LoVo (cell line): Measurements from ENCODE around the gene RHOH.
A peak's percentile ranks its signal among the peaks of the same experiment; 100 is the strongest.

Source experiments
- DNase-seq: peaks from one replicate; pipeline ENCODE4 v3.0.0-alpha.2; 2016; ENCODE audit warnings: low spot score

Gene RHOH

DNA sequence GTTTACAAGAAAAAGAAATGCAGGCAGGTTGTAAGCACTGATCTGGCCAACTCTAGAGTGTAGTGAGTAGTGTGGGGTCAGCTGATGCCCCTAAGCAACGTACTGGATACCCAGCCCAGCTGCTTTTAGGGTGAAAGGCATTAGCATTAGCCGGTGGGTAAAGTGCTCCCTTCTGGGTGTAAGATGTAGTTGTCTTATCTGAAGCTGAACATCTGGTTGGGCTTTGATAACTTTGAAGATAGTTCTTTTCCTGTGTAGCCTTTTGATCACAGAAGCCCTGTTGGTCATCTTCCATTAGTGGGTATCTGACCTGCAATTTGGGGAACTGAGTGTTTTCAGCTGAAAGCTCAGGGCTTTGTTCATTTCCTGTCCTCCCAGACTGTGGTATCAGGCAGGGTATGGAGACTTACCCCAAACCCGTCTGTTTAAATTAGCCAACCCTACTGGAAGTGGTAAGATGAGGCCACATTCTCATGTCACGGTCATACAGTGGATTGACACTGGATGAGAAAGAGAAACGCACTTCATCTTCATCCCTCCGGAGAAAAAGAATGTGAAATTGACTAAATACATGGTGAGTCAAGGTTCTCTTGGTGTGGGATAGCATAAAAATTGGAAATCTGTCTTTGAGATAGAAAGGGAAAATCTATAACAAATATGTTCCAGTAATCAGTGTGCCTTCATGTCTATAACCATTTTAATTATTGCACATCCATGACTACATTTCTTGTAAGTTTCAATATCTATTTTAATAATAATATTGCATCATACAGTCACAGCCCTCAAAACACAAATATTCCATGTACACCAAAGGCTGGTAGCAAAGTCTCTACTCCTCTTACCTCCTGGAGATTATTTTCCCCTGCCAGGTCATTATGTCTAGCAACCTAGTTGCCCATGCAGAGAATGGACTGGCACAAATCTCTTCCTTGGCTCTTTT, 8.7 kb downstream of the RHOH start:
- no peak for DNase-seq

DNA sequence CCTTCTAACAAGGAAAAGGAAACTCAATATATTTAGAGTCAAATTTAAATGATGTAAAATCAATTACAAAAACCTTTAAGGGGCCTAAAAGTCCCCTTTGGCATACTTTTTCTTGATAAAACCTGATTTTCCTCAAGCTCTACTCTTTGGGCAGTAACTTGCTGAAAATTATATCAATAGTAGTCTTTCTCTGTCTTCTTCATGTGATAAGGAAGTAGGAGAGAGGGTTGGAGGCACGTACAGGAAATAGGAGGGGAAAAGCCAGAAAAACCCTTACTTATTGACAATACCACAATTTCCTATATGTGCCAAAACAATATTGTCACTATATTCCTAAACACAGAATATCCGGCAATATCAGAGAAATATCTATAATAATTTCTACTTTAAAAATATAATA, 9.6 kb downstream of the RHOH start:
- DNase-seq: no peak

DNA sequence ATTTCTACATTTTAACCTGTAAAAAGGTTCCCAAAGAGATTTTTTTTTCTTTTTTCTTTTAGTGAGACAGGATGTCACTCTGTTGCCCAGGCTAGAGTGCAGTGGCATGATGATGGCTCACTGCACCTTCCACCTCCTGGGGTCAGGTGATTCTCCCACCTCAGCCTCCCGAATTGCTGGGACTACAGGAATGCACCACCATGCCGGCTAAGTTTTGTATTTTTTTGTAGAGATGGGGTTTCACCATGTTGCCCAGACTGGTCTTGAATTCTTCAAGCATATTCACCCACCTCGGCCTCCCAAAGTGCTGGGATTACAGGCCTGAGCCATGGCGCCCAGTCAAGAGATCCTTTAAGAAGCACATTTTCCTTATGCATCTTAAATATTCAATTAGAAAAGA, 12.6 kb downstream of the RHOH start:
- no peak for DNase-seq

DNA sequence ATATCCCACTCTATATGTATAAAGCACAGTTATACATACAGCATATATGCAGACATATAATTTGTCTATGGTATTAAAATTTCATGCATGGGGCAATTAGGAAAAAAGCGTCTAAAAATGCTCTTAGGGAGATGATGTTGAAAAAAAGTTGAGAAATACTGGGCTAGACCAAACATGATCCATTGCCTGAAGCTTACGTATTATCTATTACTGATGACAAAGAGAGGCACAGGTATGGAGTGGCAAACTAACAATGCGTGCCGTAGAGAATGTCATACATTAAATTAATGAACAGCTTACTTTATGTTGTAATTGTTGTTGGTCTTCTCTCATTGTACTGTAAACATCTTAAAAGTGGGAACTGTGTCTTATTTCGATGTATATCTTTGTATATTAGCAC, 13.9 kb downstream of the RHOH start:
- DNase-seq: no peak

DNA sequence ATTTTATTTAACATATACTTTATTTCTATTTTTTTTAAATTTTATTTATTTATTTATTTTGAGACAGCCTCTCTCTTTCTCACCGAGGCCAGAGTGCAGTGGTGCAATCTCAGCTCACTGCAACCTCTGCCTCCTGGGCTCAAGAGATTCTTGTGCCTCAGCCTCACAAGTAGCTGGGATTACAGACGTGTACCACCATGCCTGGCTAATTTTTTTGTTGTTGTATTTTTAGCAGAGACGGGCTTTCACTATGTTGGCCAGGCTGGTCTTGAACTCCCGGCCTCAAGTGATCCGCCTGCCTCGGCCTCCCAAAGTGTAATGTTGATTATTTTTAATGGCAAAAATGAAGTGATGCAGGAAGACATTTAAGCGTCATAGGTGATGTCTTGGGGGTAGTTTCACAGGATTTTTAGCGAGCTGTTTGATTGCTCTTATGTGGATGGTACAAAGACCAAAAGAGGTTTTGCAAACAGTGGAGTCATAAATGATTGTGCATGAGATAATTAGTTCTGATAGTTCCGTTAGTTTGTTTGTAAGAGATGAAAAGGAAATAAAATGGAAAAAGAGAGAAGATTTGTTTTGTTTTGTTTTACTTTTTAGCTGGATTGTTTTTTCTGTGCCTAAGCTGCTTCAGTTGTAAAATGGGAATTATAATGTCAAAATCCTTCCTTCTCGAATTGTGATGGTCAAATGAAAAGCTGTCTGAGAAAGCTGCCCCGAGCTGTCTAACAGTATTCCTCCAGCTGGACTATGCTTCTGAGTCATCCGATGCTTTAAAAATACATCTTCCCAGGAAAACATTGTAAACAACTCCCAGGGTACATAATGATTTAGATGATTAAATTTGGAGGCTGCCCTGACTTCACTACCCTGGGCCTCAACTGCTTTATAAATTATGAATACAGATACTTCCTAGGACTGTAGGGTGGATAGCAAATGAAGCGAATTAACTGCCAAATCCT, 14.7 kb downstream of the RHOH start:
- DNase-seq: no peak

DNA sequence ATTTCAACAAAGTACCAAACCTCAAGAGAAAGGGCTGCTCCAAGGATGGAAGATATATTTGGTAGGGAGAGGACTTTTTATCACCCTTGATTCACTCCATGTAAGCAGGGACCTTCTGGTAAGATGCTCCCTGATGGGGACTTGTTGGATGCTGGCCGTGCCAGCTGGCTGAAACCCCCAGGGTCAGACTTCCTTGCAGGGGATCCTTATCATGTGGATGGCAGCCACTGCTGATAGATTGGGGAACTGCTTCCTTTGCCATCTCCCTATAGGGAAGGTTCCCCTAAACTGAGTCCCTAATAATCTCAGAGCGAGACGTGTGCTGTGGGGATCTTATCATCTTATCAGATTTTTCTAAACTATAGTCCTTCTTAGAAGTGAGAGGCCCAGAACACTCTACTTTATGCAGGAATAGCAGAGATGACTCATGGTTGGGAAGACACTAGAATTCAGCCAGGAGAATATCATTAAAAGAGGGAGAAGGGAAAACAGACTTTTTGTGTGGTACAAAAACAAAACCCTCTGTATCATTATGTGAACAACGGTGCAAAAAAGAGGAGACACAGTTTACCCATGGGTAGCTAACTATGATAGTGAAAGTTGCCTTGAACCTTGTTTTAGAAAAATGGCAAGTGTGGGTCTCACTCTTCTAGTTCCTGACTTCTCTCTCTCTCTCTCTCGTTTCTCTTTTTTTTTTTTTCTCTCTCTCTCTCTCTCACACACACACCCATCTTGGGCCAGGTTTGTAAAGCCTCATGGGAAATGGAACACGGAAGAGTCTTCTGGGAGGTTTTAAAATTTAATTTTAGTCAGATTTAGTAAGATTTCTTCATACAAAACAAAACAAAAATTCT, 16.1 kb downstream of the RHOH start:
- no peak for DNase-seq

DNA sequence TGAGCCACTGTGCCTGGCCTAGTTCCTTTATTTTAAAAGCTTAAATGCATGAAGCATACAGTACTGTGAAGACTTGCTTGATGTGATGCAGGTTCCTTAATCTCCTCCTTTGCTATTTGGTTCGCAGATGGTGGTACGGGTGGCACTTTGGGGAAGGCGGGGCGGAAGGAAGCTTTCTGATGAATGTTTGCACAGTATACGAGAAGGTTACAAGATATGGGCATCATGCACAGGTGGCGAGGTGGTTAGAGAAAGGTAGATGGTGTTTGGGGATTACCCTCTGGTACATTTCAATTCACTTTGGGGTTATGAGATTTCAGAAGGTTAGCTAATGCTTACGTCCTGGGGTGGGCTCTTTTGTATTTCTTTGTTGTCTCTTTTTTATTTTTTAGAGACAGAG, 17.2 kb downstream of the RHOH start:
- DNase-seq: no peak

DNA sequence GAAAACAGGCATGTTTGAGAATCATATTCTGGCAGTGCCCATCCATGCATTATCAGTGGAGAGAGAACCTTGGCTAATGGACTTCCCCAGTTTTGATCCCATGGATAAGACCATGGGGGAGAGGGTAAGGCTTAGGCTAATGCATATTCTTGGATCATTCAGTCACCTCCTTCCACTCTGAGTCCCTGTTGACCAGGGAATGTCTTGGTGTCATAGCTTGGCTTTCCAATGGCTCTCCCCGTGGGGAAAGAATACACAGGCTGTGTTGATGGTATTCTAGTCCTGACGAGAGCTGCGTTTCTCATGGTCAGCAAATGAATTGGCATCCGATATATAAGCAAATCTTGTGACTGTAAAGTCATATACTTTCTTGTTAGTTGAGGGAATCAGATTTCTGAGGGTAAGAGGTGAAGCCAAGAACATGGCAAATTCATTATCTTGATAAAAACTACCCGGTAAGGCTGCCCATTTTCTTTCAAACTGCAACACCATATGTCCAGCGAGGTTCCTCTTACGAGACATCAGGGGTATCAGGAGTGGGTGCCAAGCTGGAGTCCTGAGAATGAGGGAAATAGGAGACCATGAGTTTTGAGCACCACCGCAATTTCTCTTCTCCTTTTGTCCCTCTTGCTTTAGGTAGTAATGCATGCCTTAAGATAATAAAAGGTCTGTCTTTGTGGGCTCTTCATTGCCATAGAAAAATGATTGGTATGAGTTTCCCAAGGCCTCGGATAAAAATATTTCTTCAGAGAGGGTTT, 18.0 kb downstream of the RHOH start:
- DNase-seq: peak; percentile 8

DNA sequence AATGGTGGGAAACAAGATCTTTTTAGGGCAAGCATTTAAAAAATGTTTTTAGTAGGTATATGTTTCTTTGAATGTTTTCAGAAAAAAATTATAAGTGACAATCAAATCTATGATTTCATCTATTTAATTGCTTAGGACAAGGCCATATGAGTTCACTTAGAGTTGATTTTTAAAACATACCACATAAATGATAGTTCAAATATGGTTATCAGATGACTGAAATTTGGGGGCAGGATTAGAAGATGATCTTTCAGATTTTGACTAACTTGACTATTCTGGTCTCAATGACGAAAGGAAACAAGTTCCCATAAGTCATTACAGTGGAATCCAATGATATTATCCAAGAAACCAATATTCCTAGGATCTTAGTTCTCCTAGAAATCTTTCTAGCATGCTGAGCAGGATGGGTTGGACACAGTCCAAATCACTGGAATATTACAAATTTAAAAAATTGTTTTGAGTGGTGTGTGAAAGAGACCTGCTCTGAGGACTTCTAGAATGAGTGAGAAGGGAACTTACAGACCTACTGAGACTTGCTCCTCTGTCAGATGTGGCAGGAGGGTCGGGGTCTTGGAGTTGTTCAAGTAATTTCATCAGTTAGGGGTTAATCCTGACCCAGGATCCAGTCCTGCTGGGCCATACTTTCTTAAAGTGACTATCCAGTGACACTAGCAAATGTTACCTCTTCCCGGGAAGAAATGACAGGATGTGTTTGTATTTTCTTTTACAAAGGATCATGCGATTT, 20.0 kb downstream of the RHOH start:
- DNase-seq: no peak

DNA sequence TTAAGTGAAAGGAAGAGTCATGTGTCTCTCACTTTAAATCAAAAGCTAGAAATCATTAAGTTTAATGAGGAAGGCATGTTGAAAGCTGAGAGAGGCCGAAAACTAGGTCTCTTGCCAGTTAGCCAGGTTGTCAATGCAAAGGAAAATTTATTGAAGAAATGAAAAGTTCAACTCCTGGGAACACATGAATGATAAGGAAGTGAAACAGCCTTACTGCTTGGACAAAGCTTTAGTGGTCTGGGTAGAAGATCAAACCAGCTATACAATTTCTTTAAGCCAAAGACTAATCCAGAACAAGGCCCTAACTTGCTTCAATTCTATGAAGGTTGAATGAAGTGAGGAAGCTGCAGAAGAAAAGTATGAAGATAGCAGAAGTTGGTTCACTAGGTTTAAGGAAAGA, 24.9 kb downstream of the RHOH start:
- DNase-seq: no peak

DNA sequence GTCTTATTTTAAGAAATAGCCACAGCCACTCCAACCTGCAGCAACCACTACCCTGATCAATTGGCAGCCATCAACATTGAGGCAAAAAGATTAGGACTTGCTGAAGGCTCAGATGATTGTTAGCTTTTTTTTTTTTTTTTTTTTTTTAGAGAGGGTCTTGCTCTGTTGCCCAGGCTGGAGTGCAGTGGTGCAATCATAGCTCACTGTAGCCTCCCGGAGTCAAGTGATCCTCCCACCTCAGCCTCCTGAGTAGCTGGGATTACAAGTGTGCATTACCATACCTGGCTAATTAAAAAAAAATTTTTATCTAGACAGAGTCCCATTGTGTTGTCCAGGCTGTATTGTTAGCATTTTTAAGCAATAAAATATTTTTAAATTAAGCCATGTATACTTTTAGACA, 26.5 kb downstream of the RHOH start:
- DNase-seq: no peak

DNA sequence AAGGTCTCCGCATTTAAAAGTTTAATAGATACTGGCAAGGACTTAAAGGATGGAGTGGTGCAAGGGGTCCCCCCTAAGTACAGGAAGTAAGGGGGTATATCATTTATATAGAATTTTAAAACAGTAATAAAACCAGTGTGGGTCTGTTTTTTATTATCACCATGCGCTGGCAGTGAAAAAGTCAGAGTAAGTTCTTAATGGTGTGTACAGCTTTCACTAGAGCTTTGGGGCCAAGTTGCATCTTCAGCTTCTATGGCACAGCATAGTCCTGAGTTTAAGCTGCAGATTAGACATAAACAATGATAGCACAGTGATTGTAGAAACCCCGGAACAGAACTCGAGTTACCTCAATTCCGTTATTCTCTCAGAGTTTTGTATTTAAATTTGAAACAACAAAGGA, 27.6 kb downstream of the RHOH start:
- DNase-seq: no peak

DNA sequence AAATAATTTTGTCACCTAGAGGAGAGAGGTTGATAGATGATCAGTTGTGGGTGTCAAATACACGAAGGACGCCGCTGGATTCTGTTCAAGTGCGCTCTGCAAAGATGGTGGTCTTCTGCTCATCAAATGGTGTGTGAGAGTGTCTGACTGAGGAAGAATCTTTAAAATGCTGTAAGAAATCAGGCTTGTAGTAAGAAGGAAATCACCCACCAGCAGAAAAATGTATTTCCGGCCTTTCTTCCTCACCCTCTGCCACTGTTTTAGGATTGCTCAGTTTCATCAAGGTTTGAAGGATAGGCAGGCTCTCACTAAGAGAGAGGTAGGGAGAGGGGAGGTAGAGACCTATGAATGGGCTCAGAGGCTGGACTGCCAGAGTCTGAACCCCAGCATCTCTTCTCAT, 28.7 kb downstream of the RHOH start:
- no peak for DNase-seq

DNA sequence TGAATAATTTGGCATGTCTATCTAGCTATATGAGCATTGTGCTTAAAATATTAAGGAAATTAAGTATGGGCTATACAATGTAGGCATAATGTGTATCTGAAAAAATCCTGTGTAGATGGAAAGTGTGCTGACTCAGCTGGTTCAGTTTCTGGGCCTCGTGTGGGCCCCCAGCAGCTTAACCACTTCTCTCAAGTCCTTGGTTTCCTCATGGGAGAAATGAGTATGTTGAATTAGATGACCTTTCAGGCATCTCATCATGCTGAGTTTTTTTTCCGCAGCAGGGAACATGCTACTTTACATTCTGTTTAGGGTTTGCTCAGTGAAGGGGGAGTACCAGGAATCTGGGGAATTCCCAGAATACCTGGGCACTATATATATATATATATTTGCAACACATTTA, 30.5 kb downstream of the RHOH start:
- no peak for DNase-seq

DNA sequence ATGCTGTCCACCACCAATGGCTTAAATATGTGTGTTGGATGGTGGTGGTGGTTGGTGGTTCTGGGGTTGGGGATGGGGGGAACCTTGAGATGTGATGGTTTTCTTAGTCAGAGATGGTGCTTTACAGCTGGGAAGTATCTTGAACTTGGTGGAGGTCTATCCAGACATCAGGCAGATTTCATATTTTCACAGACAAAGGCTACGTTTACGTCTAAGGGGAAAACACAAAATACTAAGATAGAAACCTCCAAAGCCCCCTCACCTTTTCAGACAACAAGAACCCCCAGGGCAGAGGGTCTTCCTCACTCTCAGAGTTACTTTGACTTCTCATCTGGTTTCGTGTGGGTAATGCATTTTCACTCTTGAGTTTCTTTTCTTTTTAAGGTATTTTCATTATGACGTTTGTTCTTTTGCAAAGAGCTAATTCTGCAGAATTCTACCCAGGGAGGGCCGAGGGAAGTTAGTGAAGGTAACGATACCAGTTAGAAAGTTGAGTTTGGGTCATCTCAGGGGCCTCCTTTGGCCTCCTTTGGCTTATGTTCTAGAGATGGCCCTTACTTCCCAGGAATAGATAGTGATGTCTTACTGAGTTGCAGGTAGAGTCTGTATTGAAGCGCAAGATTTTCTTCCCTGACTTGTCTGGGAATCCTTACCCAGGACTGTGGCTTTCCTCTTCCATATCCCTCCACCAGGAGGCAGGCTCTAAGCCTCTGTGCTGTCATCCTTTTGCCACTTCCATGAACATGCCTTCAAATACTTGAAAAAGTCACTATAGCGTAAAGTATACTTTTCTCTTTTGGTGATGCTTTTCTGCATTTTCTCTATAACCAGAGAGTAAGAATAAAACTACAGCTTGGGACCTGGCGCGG, 31.9 kb downstream of the RHOH start:
- DNase-seq: no peak

DNA sequence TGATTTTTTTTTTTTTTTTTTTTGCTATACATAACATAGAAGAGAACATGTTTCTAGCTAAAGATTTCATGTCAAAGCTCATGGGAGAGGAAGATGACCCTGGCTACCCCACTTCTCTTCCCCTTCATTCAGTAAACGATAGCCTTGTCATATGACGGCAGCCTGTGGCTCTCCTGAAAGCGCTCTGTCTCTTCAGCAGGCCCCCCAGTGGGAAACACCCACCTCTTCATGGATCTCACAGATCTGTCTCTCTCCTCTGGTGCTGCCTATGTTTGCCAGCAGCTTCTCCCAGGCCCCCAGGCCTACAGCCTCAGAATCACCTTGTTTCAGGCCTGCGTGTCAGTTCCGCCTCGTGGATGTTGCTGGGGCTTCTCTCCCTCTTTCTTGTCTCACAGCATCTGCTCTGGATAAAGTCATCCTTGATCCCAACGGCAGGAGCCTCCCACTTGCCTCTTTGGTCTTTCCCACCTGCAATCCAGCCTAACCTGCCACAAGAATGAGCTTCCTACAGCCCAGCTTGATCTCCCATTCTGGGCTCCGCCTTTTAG, 34.6 kb downstream of the RHOH start:
- no peak for DNase-seq

DNA sequence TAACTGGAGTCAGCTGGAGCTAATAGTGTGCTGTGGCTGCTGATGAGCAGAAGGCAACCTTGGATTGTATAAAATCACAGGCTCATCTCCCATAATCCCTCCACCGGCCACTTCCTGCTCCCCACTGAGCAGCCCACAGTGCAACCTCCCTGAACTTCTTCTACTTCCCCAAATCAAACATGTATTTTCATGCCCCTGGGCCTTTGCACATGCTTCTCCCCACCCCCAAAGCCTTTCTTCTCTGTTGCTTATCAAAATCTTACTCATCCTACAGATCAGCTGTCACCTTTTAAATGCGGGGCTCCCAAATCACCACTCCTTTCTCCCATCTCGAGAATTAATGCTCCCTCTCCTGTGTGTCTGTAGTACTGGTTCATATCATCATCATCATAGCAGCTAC, 35.8 kb downstream of the RHOH start:
- no peak for DNase-seq

DNA sequence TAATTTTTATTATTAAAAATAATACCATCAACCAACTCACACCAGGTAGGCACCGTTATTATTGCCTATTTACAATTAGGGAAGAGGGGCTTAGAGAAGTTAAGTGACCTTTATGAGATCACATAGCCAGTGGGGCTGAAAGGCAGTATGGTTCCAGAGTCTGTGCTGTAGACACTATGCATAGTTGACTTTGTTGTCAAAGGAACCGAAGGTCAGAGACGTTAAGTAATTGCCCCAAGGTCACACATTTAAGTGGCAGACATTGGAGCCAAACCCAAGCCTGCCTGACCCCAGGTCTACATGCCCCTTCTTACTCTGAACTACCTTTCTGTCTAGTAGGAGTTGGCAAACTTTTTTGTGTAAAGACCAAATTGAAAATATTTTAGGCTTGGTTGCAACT, 36.4 kb downstream of the RHOH start:
- no peak for DNase-seq

DNA sequence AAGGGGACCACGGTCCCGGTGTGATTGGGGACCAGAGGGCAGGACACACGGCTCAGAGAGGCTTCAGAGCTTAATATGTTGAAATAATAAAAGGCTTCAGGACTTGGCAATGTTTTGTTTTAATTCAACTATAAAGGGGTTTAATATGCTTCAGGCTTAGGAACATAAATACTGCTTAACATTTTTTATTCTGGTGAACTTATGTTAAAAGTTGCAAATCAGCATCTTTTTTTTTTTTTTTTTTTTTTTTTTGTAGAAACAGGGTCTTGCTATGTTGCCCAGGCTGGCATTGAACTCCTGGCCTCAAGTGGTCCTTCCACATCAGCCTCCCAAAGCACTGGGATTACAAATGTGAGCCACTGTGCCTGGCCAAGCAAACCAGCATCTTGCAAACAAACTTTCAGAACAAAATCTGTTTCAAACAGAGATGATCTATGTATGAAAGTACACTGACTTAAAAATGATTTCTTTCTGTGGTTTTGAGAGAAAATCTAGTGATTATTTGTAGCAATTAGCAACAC, 37.7 kb downstream of the RHOH start:
- DNase-seq: no peak
